Body of pancreas (tissue), 4 donors: ENCODE data around the gene CACNA2D3.

Source experiments
- CTCF ChIP-seq, 7 experiments: fragments of 450-650 bp in 4 of 7; fragments of 200-600 bp in 3 of 7; sonication (generic) in 3 of 7; IDR thresholded peaks; one replicate each; pipeline ENCODE4 v1.5.1; 2016 to 2019; ENCODE audit warnings: antibody characterized with exemption in 7 of 7
- POLR2A ChIP-seq, 3 donors: fragments of 450-650 bp; IDR thresholded peaks; one replicate each; pipeline ENCODE4 v1.6.1; 2016; ENCODE audit warnings: antibody characterized with exemption in 3 of 3, mild to moderate bottlenecking in 2 of 3

- TF ChIP-seq CTCF (IDR thresholded peaks at IDR 0.05) (no peak), POLR2A (IDR thresholded peaks at IDR 0.05) (no peak)
Observed at GRCh38 chr3:54703923-54704322, 581.6 kb downstream of the CACNA2D3 start.
